T-cell (primary cell): ENCODE measurements around the gene POLR2J2. TPM values are rescaled to one million over a fixed set of nuclear protein-coding genes. Genes with fewer than 3 reads are reported as not detected.
"Not testable (repeated sequence)": the region's sequence is repeated elsewhere in the genome, so short reads cannot be mapped to it uniquely, and the experiment has no call there.

ENCODE experiments used
- ATAC-seq, 4 experiments: fragments of 200-7000 bp in 3 of 4; fragments of 150-1000 bp in 1 of 4; cut with Tn5 transposase; replicated peaks in 1 of 4; 1 replicate in 3 of 4; 2 replicates in 1 of 4; pipeline ENCODE4 v1.10.0; 2021; ENCODE audit warnings: moderate library complexity in 3 of 4, mild to moderate bottlenecking in 2 of 4, moderate number of reproducible peaks in 1 of 4
- CTCF ChIA-PET, 2 donors: fragments of 300-600 bp; sonication (Branson Sonifier 250); formaldehyde crosslinking; loops; one replicate each; lab custom pipeline; 2022; ENCODE audit warnings: antibody characterized with exemption in 2 of 2; lab: Charles Lee
- POLR2A ChIA-PET, 2 donors: fragments of 300-600 bp; sonication (Branson Sonifier 250); formaldehyde crosslinking; loops; one replicate each; lab custom pipeline; 2022; ENCODE audit warnings: antibody characterized with exemption in 2 of 2; lab: Charles Lee
- DNase-seq, 35 experiments: peaks; one replicate each; pipeline versions ENCODE4 v3.0.0 to v3.0.0-alpha.2; 2013 to 2023
- H3K27ac ChIP-seq: one replicate; pipeline ENCODE4 v1.5.1; 2013; ENCODE audit warnings: low read length
- H3K27me3 ChIP-seq, 2 experiments: replicated peaks in 1 of 2; 1 replicate in 1 of 2; 2 replicates in 1 of 2; pipeline versions ENCODE4 v1.6.1 to v1.7.0; 2013; ENCODE audit warnings: low read length in 1 of 2, mixed read lengths in 1 of 2; ENCODE audit not compliant: control insufficient read depth in 2 of 2, insufficient read depth in 2 of 2; ENCODE audit errors: extremely low read depth in 1 of 2
- H3K36me3 ChIP-seq, 2 donors: 1 replicate in 1 of 2; 2 replicates in 1 of 2; pipeline versions ENCODE4 v1.6.1 to v1.7.0; 2013; ENCODE audit warnings: low read length in 1 of 2; ENCODE audit not compliant: control insufficient read depth in 2 of 2, insufficient read depth in 1 of 2; ENCODE audit errors: extremely low read depth in 1 of 2
- H3K4me1 ChIP-seq, 2 experiments: 1 replicate in 1 of 2; 2 replicates in 1 of 2; pipeline versions ENCODE4 v1.6.1 to v1.7.0; 2013; ENCODE audit warnings: low read length in 2 of 2, mixed read lengths in 1 of 2; ENCODE audit not compliant: insufficient read depth in 2 of 2, control insufficient read depth in 1 of 2; ENCODE audit errors: extremely low read depth in 1 of 2
- H3K4me3 ChIP-seq, 2 donors: 1 replicate in 1 of 2; 2 replicates in 1 of 2; pipeline versions ENCODE4 v1.5.1 to v1.7.0; 2013; ENCODE audit warnings: mild to moderate bottlenecking in 2 of 2, low read length in 1 of 2, moderate library complexity in 1 of 2; ENCODE audit not compliant: control insufficient read depth in 1 of 2; ENCODE audit errors: extremely low read depth in 1 of 2
- H3K9me3 ChIP-seq: 2 replicates; pipeline ENCODE4 v1.7.0; 2013
- H3K27ac Mint-ChIP-seq, 2 donors: one replicate each; pipeline ENCODE4 v1.8.0; 2020 to 2021; ENCODE audit warnings: mild to moderate bottlenecking in 2 of 2, mixed read lengths in 2 of 2
- H3K27me3 Mint-ChIP-seq, 2 donors: one replicate each; pipeline ENCODE4 v1.8.0; 2021 to 2022; ENCODE audit warnings: mixed read lengths in 2 of 2
- H3K36me3 Mint-ChIP-seq: one replicate; pipeline ENCODE4 v1.8.0; 2021; ENCODE audit warnings: mixed read lengths
- H3K4me1 Mint-ChIP-seq, 3 donors: one replicate each; pipeline ENCODE4 v1.8.0; 2020 to 2022; ENCODE audit warnings: mixed read lengths in 3 of 3, mild to moderate bottlenecking in 1 of 3
- H3K4me3 Mint-ChIP-seq, 3 donors: one replicate each; pipeline ENCODE4 v1.8.0; 2020 to 2022; ENCODE audit warnings: mild to moderate bottlenecking in 3 of 3, mixed read lengths in 3 of 3, moderate library complexity in 3 of 3
- H3K9me3 Mint-ChIP-seq, 3 donors: one replicate each; pipeline ENCODE4 v1.8.0; 2020 to 2022; ENCODE audit warnings: mixed read lengths in 3 of 3
- WGBS: methylation state at CpG from one replicate; pipeline ENCODE4 v1.1.5; 2013; ENCODE audit warnings: missing lambda C conversion rate; ENCODE audit not compliant: insufficient coverage; 5-methylcytosine and 5-hydroxymethylcytosine counted together
- total RNA-seq, 35 experiments: library from RNA in 6 of 35; stranded (reverse) in 6 of 35; fragments of 120-200 nt in 1 of 35; gene quantifications; one replicate each; pipeline versions ENCODE4 v1.2.1 to v1.2.4 and lab custom pipeline; 2013 to 2026

Gene POLR2J2
- total RNA-seq, 5 donors from 2014 or later (not counting 1 experiment from before 2014, with no cell fraction given) = 20.8 to 70.3 (median 23.8) TPM

GRCh38 chr7:102671956-102672307 is 469 bp upstream of the POLR2J2 start:
- peak in 3 of 4 experiments; percentile 12 to 35 (median 17) for ATAC-seq
- H3K4me3 Mint-ChIP-seq, POLR2A ChIA-PET, H3K9me3 ChIP-seq, H3K36me3 ChIP-seq, H3K4me1 Mint-ChIP-seq, H3K9me3 Mint-ChIP-seq, DNase-seq, H3K27ac ChIP-seq, H3K36me3 Mint-ChIP-seq, H3K4me3 ChIP-seq, H3K4me1 ChIP-seq, H3K27me3 Mint-ChIP-seq, H3K27ac Mint-ChIP-seq, H3K27me3 ChIP-seq: not testable (repeated sequence)
- CTCF ChIA-PET = interaction anchor here (0.6 kb wide), 2 partner anchors 77 to 402 kb away, joined by 3 read pairs; partner anchors contain the start of gene FAM185A (in 1 of the 2)
- WGBS = no CpG with 5 or more reads among the region's 9 CpGs

- H3K36me3 ChIP-seq, H3K27me3 Mint-ChIP-seq, H3K27ac ChIP-seq, POLR2A ChIA-PET, H3K4me3 ChIP-seq, H3K4me1 Mint-ChIP-seq, H3K9me3 ChIP-seq, H3K27me3 ChIP-seq, H3K4me3 Mint-ChIP-seq, H3K4me1 ChIP-seq, H3K9me3 Mint-ChIP-seq, DNase-seq, CTCF ChIA-PET, H3K36me3 Mint-ChIP-seq, H3K27ac Mint-ChIP-seq, ATAC-seq: not testable (repeated sequence)
- WGBS = no CpG with 5 or more reads among the region's 14 CpGs
Measured at GRCh38 chr7:102667523-102667922, 3.9 kb downstream of the POLR2J2 start.

- DNase-seq, H3K27me3 Mint-ChIP-seq, H3K4me1 ChIP-seq, H3K36me3 Mint-ChIP-seq, H3K4me3 Mint-ChIP-seq, CTCF ChIA-PET, H3K27me3 ChIP-seq, POLR2A ChIA-PET, H3K36me3 ChIP-seq, ATAC-seq, H3K4me3 ChIP-seq, H3K9me3 ChIP-seq, H3K9me3 Mint-ChIP-seq, H3K27ac Mint-ChIP-seq, H3K27ac ChIP-seq, H3K4me1 Mint-ChIP-seq: not testable (repeated sequence)
- WGBS = no CpG with 5 or more reads among the region's 16 CpGs
Measured at GRCh38 chr7:102666850-102667249, 4.6 kb downstream of the POLR2J2 start.

DNA sequence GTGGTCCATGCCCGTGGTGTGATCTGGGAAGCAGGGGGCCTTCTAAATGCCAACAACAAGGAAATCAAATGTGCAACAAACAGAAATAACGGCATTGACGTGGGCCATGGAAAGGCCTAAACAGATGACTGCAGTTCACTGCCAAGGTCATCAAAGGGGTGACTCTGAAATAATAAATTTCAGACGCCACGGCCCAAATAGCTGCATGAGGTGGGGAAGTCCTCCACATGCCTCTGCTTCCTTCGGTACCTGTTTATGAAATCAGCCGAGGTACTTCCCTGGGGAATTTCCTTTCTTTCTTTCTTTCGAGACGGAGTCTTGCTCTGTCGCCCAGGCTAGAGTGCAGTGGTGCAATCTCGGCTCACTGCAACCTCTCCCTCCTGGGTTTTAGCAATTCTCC is 6.7 kb downstream of the POLR2J2 start:
- POLR2A ChIA-PET, H3K27me3 ChIP-seq, H3K27ac Mint-ChIP-seq, H3K9me3 ChIP-seq, H3K36me3 Mint-ChIP-seq, CTCF ChIA-PET, H3K27me3 Mint-ChIP-seq, ATAC-seq, H3K4me1 ChIP-seq, H3K4me1 Mint-ChIP-seq, DNase-seq, H3K36me3 ChIP-seq, H3K9me3 Mint-ChIP-seq, H3K4me3 ChIP-seq, H3K4me3 Mint-ChIP-seq, H3K27ac ChIP-seq: not testable (repeated sequence)
- WGBS = no CpG with 5 or more reads among the region's 11 CpGs

DNA sequence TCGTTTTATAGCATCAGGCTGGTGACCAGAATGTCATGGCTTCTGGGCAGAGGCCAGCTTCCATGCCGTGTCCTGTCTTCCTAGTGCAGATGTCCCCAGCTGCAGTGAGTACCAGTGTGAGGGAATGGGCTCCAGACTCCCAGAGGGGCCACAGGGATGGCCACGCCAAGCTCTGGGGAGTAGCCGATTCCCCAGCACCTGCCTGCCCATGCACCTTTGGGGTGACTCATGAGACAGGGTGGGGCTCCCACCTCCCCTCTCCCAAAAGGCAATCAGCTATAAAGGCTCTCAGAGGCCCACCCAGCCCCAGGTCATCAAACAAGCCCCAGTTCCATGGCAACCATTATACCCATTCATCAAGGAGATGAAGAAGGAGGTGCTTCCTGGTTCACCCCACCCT is 21.5 kb downstream of the POLR2J2 start, which contains the start of gene SPDYE2B:
Gene SPDYE2B (plus strand): TSS at position 396 of the 400 bp plus-strand sequence. CDS start 2,030 bp downstream, outside the sequence.
- DNase-seq, POLR2A ChIA-PET, H3K4me1 ChIP-seq, ATAC-seq, H3K27me3 Mint-ChIP-seq, H3K27ac Mint-ChIP-seq, CTCF ChIA-PET, H3K36me3 Mint-ChIP-seq, H3K4me1 Mint-ChIP-seq, H3K27me3 ChIP-seq, H3K9me3 Mint-ChIP-seq, H3K36me3 ChIP-seq, H3K4me3 Mint-ChIP-seq, H3K27ac ChIP-seq, H3K4me3 ChIP-seq, H3K9me3 ChIP-seq: not testable (repeated sequence)
- WGBS = no CpG with 5 or more reads among the region's 4 CpGs

- ATAC-seq, H3K9me3 Mint-ChIP-seq, H3K4me3 ChIP-seq, POLR2A ChIA-PET, DNase-seq, H3K36me3 ChIP-seq, H3K27me3 ChIP-seq, H3K9me3 ChIP-seq, H3K4me1 ChIP-seq, H3K27me3 Mint-ChIP-seq, CTCF ChIA-PET, H3K36me3 Mint-ChIP-seq, H3K27ac Mint-ChIP-seq, H3K4me3 Mint-ChIP-seq, H3K27ac ChIP-seq, H3K4me1 Mint-ChIP-seq: not testable (repeated sequence)
- no CpG with 5 or more reads among the region's 7 CpGs for WGBS
Measured at GRCh38 chr7:102647813-102648212, 23.6 kb downstream of the POLR2J2 start.

GRCh38 chr7:102643404-102643803 is 28.1 kb downstream of the POLR2J2 start:
- H3K4me3 ChIP-seq, H3K4me1 ChIP-seq, H3K27me3 ChIP-seq, H3K4me1 Mint-ChIP-seq, H3K4me3 Mint-ChIP-seq, POLR2A ChIA-PET, CTCF ChIA-PET, DNase-seq, H3K9me3 Mint-ChIP-seq, H3K27me3 Mint-ChIP-seq, ATAC-seq, H3K36me3 ChIP-seq, H3K27ac ChIP-seq, H3K9me3 ChIP-seq, H3K27ac Mint-ChIP-seq, H3K36me3 Mint-ChIP-seq: not testable (repeated sequence)
- no CpG with 5 or more reads among the region's 1 CpG for WGBS
